IMR-90 (cell line): Measurements from ENCODE around the gene ASF1B. TPM values are rescaled to one million over a fixed set of nuclear protein-coding genes. Genes with fewer than 3 reads are reported as not detected.

ENCODE experiments used
- ATAC-seq: fragments of 200-7000 bp; cut with Tn5 transposase; 2 replicates; pipeline ENCODE4 v1.9.1; 2020; ENCODE audit warnings: low read depth, mild to moderate bottlenecking, moderate library complexity
- BruUV-seq: library from RNA; stranded (reverse); fragments of 400-500 nt; replicated peaks from 2 replicates; lab custom pipeline; 2021; lab: Mats Ljungman, UMichigan
- CTCF ChIA-PET: fragments of 300-600 bp; formaldehyde crosslinking; extraction: SDS; loops from one replicate; lab custom pipeline; 2021; ENCODE audit warnings: antibody characterized with exemption; lab: Yijun Ruan, JAX
- POLR2A ChIA-PET: fragments of 300-600 bp; sonication (Branson Sonifier 250); formaldehyde crosslinking; loops from one replicate; lab custom pipeline; 2022; ENCODE audit warnings: antibody characterized with exemption; ENCODE audit not compliant: unreplicated experiment; lab: Charles Lee
- DNase-seq: peaks from one replicate; pipeline ENCODE4 v3.0.0; 2013
- H2AFZ ChIP-seq: replicated peaks from 2 replicates; pipeline ENCODE3; 2013; ENCODE audit warnings: low read length, mild to moderate bottlenecking; ENCODE audit not compliant: poor library complexity
- H2AK5ac ChIP-seq: 2 replicates; pipeline ENCODE4 v1.6.1; 2013; ENCODE audit warnings: low read depth, low read length, inconsistent platforms
- H2AK9ac ChIP-seq: replicated peaks from 2 replicates; pipeline ENCODE3; 2013; ENCODE audit warnings: mild to moderate bottlenecking, low read depth, low read length, moderate library complexity; ENCODE audit not compliant: poor library complexity
- H2BK120ac ChIP-seq: 2 replicates; pipeline ENCODE4 v1.6.1; 2013; ENCODE audit warnings: low read depth, low read length, inconsistent platforms
- H2BK15ac ChIP-seq: 3 replicates; pipeline ENCODE4 v1.6.1; 2013; ENCODE audit warnings: low read depth, low read length, inconsistent platforms
- H2BK20ac ChIP-seq: 2 replicates; pipeline ENCODE4 v1.6.1; 2013; ENCODE audit warnings: low read depth, mild to moderate bottlenecking, inconsistent platforms, low read length, moderate library complexity
- H2BK5ac ChIP-seq: 2 replicates; pipeline ENCODE4 v1.6.1; 2013; ENCODE audit warnings: mild to moderate bottlenecking, low read depth, low read length, inconsistent platforms; ENCODE audit not compliant: poor library complexity, severe bottlenecking
- H3K14ac ChIP-seq: replicated peaks from 2 replicates; pipeline ENCODE4 v1.6.1; 2013; ENCODE audit warnings: low read depth, low read length, inconsistent platforms
- H3K18ac ChIP-seq: 2 replicates; pipeline ENCODE4 v1.6.1; 2013; ENCODE audit warnings: low read depth, low read length, control low read depth
- H3K23ac ChIP-seq: 2 replicates; pipeline ENCODE4 v1.6.1; 2013; ENCODE audit warnings: low read depth, low read length, inconsistent platforms
- H3K27ac ChIP-seq: 2 replicates; pipeline ENCODE4 v1.5.1; 2013; ENCODE audit warnings: mild to moderate bottlenecking, control low read depth, low read length; ENCODE audit not compliant: insufficient read depth
- H3K27me3 ChIP-seq: 2 replicates; pipeline ENCODE4 v1.6.1; 2013; ENCODE audit warnings: low read length; ENCODE audit not compliant: control insufficient read depth, insufficient read depth
- H3K36me3 ChIP-seq: 2 replicates; pipeline ENCODE4 v1.6.1; 2013; ENCODE audit warnings: low read length, mixed read lengths; ENCODE audit not compliant: control insufficient read depth, insufficient read depth
- H3K4ac ChIP-seq: 2 replicates; pipeline ENCODE4 v1.6.1; 2013; ENCODE audit warnings: low read depth, low read length, inconsistent platforms
- H3K4me1 ChIP-seq: 2 replicates; pipeline ENCODE4 v1.6.1; 2013; ENCODE audit warnings: low read length, mixed read lengths; ENCODE audit not compliant: control insufficient read depth, insufficient read depth
- H3K4me2 ChIP-seq: 2 replicates; pipeline ENCODE4 v1.6.1; 2013; ENCODE audit warnings: low read depth, mild to moderate bottlenecking, control low read depth, low read length, moderate library complexity
- H3K4me3 ChIP-seq: 2 replicates; pipeline ENCODE4 v1.5.1; 2013; ENCODE audit warnings: low read depth, mild to moderate bottlenecking, control low read depth, low read length, moderate library complexity; ENCODE audit not compliant: insufficient read depth
- H3K56ac ChIP-seq: 2 replicates; pipeline ENCODE4 v1.6.1; 2013; ENCODE audit warnings: low read length, inconsistent platforms; ENCODE audit not compliant: insufficient read depth; ENCODE audit errors: extremely low read depth
- H3K79me1 ChIP-seq, 2 experiments: 2 replicates each; pipeline ENCODE4 v1.6.1; 2013; ENCODE audit warnings: low read length in 2 of 2, inconsistent platforms in 1 of 2, low read depth in 1 of 2
- H3K9ac ChIP-seq: 2 replicates; pipeline ENCODE4 v1.6.1; 2013; ENCODE audit warnings: low read depth, low read length, control low read depth
- H3K9me1 ChIP-seq: 2 replicates; pipeline ENCODE4 v1.6.1; 2013; ENCODE audit warnings: low read length, inconsistent platforms; ENCODE audit not compliant: insufficient read depth
- H3K9me3 ChIP-seq: 2 replicates; pipeline ENCODE4 v1.6.1; 2013; ENCODE audit warnings: low read length; ENCODE audit not compliant: control insufficient read depth, insufficient read depth
- H4K20me1 ChIP-seq: 2 replicates; pipeline ENCODE4 v1.6.1; 2013; ENCODE audit warnings: low read length, inconsistent platforms; ENCODE audit not compliant: insufficient read depth
- H4K5ac ChIP-seq: 2 replicates; pipeline ENCODE4 v1.6.1; 2013; ENCODE audit warnings: mild to moderate bottlenecking, low read depth, low read length, control low read depth
- H4K8ac ChIP-seq, 2 experiments: 2 replicates each; pipeline ENCODE4 v1.6.1; 2013; ENCODE audit warnings: low read depth in 2 of 2, low read length in 2 of 2, control low read depth in 1 of 2, inconsistent platforms in 1 of 2
- H4K91ac ChIP-seq: 2 replicates; pipeline ENCODE4 v1.6.1; 2013; ENCODE audit warnings: low read depth, low read length, inconsistent platforms; ENCODE audit not compliant: insufficient read depth
- BHLHE40 ChIP-seq: fragments of 150-350 bp; IDR thresholded peaks from 2 replicates; pipeline ENCODE4 v1.6.1; 2016; ENCODE audit warnings: mild to moderate bottlenecking, low read depth, low read length
- CEBPB ChIP-seq: IDR thresholded peaks from 2 replicates; pipeline ENCODE4 v1.6.1; 2012; ENCODE audit warnings: low read depth, low read length, improper control_type of control experiment
- CHD1 ChIP-seq: IDR thresholded peaks from 2 replicates; pipeline ENCODE4 v1.6.1; 2012; ENCODE audit warnings: low read depth, low read length, improper control_type of control experiment
- CTCF ChIP-seq: conservative IDR thresholded peaks from 2 replicates; pipeline ENCODE4 v1.5.1; 2012; ENCODE audit warnings: mild to moderate bottlenecking, low read depth, low read length, improper control_type of control experiment
- ELK1 ChIP-seq: fragments of 150-350 bp; IDR thresholded peaks from 2 replicates; pipeline ENCODE4 v1.6.1; 2016; ENCODE audit warnings: low read depth, mild to moderate bottlenecking, low read length, moderate library complexity, borderline replicate concordance
- FOS ChIP-seq: fragments of 150-350 bp; IDR thresholded peaks from 2 replicates; pipeline ENCODE4 v1.6.1; 2016; ENCODE audit warnings: low read depth, low read length
- MAFK ChIP-seq: IDR thresholded peaks from 2 replicates; pipeline ENCODE4 v1.6.1; 2012; ENCODE audit warnings: low read depth, low read length, improper control_type of control experiment
- MAZ ChIP-seq: IDR thresholded peaks from 2 replicates; pipeline ENCODE4 v1.6.1; 2012; ENCODE audit warnings: low read depth, mild to moderate bottlenecking, low read length, improper control_type of control experiment, moderate library complexity, borderline replicate concordance
- MXI1 ChIP-seq: IDR thresholded peaks from 2 replicates; pipeline ENCODE4 v1.6.1; 2012; ENCODE audit warnings: low read depth, mild to moderate bottlenecking, low read length, moderate library complexity, borderline replicate concordance
- NFE2L2 ChIP-seq: fragments of 150-350 bp; IDR thresholded peaks from 2 replicates; pipeline ENCODE4 v1.6.1; 2016; ENCODE audit warnings: low read depth, mild to moderate bottlenecking, low read length
- POLR2A ChIP-seq: IDR thresholded peaks from 2 replicates; pipeline ENCODE4 v1.6.1; 2012; ENCODE audit warnings: mild to moderate bottlenecking, low read depth, low read length
- RAD21 ChIP-seq: IDR thresholded peaks from 2 replicates; pipeline ENCODE4 v1.6.1; 2012; ENCODE audit warnings: low read length, improper control_type of control experiment
- RCOR1 ChIP-seq: IDR thresholded peaks from 2 replicates; pipeline ENCODE4 v1.6.1; 2012; ENCODE audit warnings: mild to moderate bottlenecking, low read length, improper control_type of control experiment; ENCODE audit not compliant: insufficient replicate concordance
- RFX5 ChIP-seq: IDR thresholded peaks from 2 replicates; pipeline ENCODE4 v1.8.0; 2012; ENCODE audit warnings: low read depth, mild to moderate bottlenecking, low read length, moderate library complexity
- SMC3 ChIP-seq: fragments of 150-350 bp; IDR thresholded peaks from 2 replicates; pipeline ENCODE4 v1.6.1; 2016; ENCODE audit warnings: low read depth, mild to moderate bottlenecking, antibody characterized with exemption, low read length, moderate library complexity
- USF2 ChIP-seq: fragments of 150-350 bp; IDR thresholded peaks from 2 replicates; pipeline ENCODE4 v1.6.1; 2017; ENCODE audit warnings: mild to moderate bottlenecking, antibody characterized with exemption, low read length, low read depth
- WGBS, 2 experiments: methylation state at CpG; one replicate each; pipeline versions ENCODE4 v1.1.5 to v1.1.7; 2013; ENCODE audit warnings: missing lambda C conversion rate in 2 of 2; ENCODE audit not compliant: insufficient read length in 1 of 2; ENCODE audit errors: extremely low coverage in 2 of 2; 5-methylcytosine and 5-hydroxymethylcytosine counted together
- dilution Hi-C: fragments of 300-500 bp; cut with HindIII; formaldehyde crosslinking; loops from one replicate; pipeline ENCODE4 v1.14.3; 2018; ENCODE audit warnings: low sequenced_read_pairs; ENCODE audit not compliant: unreplicated experiment
- in situ Hi-C: fragments of 300-500 bp; cut with MboI; formaldehyde crosslinking; loops from 3 replicates; pipeline ENCODE4 v1.14.3; 2019; ENCODE audit warnings: low sequenced_read_pairs, inconsistent platforms, mixed read lengths
- intact Hi-C: fragments of 100-400 bp; cut with micrococcal nuclease; formaldehyde crosslinking; loops from 2 replicates; pipeline ENCODE4 v1.10.0; 2022
- polyA plus RNA-seq, 3 experiments: library from polyadenylated mRNA; depleted of rRNA; stranded (reverse); fragments of >200 nt; gene quantifications; 2 replicates each; pipeline ENCODE4 v1.2.3, GENCODE V29; 2012; ENCODE audit warnings: low replicate concordance in 1 of 3
- total RNA-seq: library from RNA; depleted of rRNA; stranded (reverse); fragments of >200 nt; gene quantifications from 2 replicates; pipeline ENCODE4 v1.2.3, GENCODE V29; 2012

Gene ASF1B
- total and polyA plus RNA-seq, 2 of the 4 experiments (the other 2 are of a cell fraction) = 10.4 to 12.1 TPM

GRCh38 chr19:14185158-14185557 is 48.8 kb upstream of the ASF1B start:
- Histone ChIP-seq H3K4me3 (no peak overlapping the region), H3K56ac (no peak overlapping the region), H2BK15ac (no peak overlapping the region), H3K79me1 (no peaks in the 10 kb centered on the region), H3K14ac (no peak overlapping the region), H3K9me1 (no peaks in the 10 kb centered on the region), H2AK5ac (no peak overlapping the region), H3K9ac (no peak overlapping the region), H3K4ac (no peak overlapping the region), H2AK9ac (no peak overlapping the region), H2BK5ac (no peak overlapping the region), H3K4me1 (no peaks in the 10 kb centered on the region), H3K9me3 (no peaks in the 10 kb centered on the region), H2BK20ac (no peak overlapping the region), H4K20me1 (no peaks in the 10 kb centered on the region), H4K5ac (no peak overlapping the region), H2BK120ac (no peak overlapping the region), H3K27me3 (no peaks in the 10 kb centered on the region), H3K27ac (no peak overlapping the region), H3K4me2 (no peak overlapping the region), H3K36me3 (no peaks in the 10 kb centered on the region), H3K23ac (no peak overlapping the region), H3K18ac (no peak overlapping the region), H4K8ac (no peak overlapping the region), H2AFZ (no peak overlapping the region), H4K91ac (no peak overlapping the region)
- BruUV-seq = no TSS peak
- intact Hi-C loops = no loop called here
- ATAC-seq (no peak), DNase-seq (no peak)
- in situ Hi-C loops = no loop called here
- TF ChIP-seq USF2 = no peak
- no peak for TF ChIP-seq RCOR1
- TF ChIP-seq FOS = no peak
- no peak for TF ChIP-seq RFX5
- TF ChIP-seq NFE2L2 = no peak
- no peak for TF ChIP-seq POLR2A
- TF ChIP-seq BHLHE40 = no peak
- TF ChIP-seq RAD21 = no peak
- no peak for TF ChIP-seq MXI1
- TF ChIP-seq MAZ = no peak
- TF ChIP-seq MAFK = no peak
- no peak for TF ChIP-seq CHD1
- TF ChIP-seq CEBPB = no peak
- TF ChIP-seq ELK1 = no peak
- no peak for TF ChIP-seq CTCF
- TF ChIP-seq SMC3 = no peak
- 90% methylated on average over 4 of the region's 5 CpGs; no CpG with 5 or more reads in 1 of the 2 experiments for WGBS, 2 experiments
- dilution Hi-C loops = no loop called here
- ChIA-PET POLR2A (no interaction called here), CTCF (interaction anchor here (0.7 kb wide), 1 partner anchor 38 kb away, joined by 3 read pairs; no protein-coding TSS in a partner anchor)
